ENCODE measurements around the gene TLE1.
"Not testable (repeated sequence)": the region's sequence is repeated elsewhere in the genome, so short reads cannot be mapped to it uniquely, and the experiment has no call there.

Gene TLE1

GRCh38 chr9:81689343-81690175 is at the start of gene TLE1:
Gene TLE1, minus strand, starts transcription at chr9:81689547. Its CDS starts 1,307 bp downstream, at chr9:81688240.
- DNase-seq (ENCODE audit: extremely low spot score, insufficient read length, low read depth) (peak; percentile 55), FAIRE-seq (peak; percentile 68)

GRCh38 chr9:81737871-81738507 is 48.6 kb upstream of the TLE1 start:
- no peak for FAIRE-seq
- no peak for DNase-seq (ENCODE audit: extremely low spot score, insufficient read length, low read depth)

GRCh38 chr9:81730498-81730897 is 41.2 kb upstream of the TLE1 start:
- not testable (repeated sequence) for DNase-seq (ENCODE audit: extremely low spot score, insufficient read length, low read depth); FAIRE-seq

DNA sequence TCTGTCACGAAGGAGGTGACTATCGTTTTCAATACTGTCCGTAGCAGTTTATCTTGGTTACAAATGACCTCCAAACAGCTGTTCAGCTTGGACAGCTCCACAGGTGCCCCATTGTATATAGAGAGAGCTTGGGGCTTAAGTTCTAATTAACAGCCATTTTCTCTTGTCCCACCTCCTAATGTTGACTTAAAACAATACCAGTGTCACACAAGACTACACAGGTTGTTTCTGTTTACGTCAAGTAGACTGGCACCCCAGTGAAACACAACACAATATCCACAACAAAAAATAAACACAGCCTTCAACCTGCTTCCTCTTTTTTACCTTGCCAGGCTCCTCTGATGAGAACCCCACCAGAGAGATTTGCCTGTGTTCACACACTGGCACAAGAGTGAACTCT is 39.8 kb upstream of the TLE1 start:
- FAIRE-seq = no peak
- DNase-seq (ENCODE audit: extremely low spot score, insufficient read length, low read depth) = no peak

- FAIRE-seq (no peak), DNase-seq (ENCODE audit: extremely low spot score, insufficient read length, low read depth) (no peak)
Observed at GRCh38 chr9:81724242-81724889, 35.0 kb upstream of the TLE1 start.

- FAIRE-seq (no peak), DNase-seq (ENCODE audit: extremely low spot score, insufficient read length, low read depth) (no peak)
Observed at GRCh38 chr9:81722277-81722676, 32.9 kb upstream of the TLE1 start.

DNA sequence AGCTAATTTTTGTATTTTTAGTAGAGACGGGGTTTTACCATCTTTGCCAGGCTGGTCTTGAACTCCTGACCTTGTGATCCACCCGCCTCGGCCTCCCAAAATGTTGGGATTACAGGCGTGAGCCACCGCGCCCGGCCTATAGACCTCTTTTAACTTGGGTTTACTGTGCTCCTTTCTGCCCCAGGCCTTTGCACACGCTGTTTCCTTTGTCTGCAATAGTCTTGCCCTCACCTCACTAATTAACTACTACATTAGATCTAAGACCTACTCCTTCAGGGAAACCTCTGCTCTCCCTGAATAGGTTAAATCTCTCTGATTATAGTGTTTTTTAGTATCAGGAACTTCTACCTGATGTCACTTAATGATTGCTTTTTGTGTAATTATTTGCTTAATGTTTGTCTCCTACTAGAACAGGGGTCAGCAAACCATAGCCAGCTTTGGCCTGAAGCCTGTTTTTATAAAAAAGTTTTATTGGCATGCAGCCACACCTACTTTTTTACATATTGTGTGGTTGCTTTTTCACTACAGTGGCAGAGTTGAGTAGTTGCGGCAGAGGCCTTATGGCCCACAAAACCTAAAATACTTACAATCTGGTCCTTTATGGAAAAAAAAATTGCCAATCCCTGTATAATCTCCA is 31.2 kb upstream of the TLE1 start:
- FAIRE-seq (no peak), DNase-seq (ENCODE audit: extremely low spot score, insufficient read length, low read depth) (no peak)

DNA sequence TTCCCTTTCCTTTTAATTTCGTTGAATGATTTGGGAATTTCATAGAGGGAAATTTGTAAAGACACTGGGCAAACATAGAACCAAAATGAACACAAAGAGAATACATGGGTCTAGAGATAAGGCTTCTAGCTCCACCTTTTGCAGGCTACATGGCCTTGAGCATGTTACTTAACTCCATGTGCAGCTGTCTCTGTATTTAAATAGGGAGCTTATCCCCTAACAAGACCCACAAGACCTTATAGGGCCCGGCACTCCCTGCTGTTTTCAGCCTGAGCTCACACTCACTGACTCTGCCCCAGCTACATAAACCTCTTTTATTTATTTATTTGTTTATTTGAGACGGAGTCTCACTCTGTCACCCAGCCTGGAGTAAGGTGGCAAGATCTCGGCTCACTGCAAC is 30.6 kb upstream of the TLE1 start:
- DNase-seq (ENCODE audit: extremely low spot score, insufficient read length, low read depth) = no peak

DNA sequence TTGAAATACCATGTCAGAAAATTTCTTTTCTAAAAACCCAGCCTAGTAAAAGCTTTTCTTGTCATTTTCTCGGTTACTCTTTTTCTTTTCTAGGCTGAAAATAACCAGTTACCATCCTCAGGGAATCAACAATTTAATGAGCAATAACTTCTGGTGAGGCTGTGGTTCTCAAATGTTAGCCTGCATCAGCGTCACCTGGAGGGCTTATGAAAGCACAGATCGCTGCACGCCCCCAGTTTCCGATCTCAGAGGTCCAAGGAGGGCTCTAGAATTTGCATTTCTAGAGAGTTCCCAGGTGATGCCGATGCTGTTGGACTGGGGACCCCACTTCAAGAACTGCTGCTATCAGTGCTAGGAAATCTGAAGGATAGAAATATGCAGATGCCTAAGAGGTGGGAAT is 28.9 kb upstream of the TLE1 start:
- FAIRE-seq = no peak
- no peak for DNase-seq (ENCODE audit: extremely low spot score, insufficient read length, low read depth)

More for the DNA sequence above, 30.6 kb upstream of the TLE1 start:
- FAIRE-seq = no peak

DNA sequence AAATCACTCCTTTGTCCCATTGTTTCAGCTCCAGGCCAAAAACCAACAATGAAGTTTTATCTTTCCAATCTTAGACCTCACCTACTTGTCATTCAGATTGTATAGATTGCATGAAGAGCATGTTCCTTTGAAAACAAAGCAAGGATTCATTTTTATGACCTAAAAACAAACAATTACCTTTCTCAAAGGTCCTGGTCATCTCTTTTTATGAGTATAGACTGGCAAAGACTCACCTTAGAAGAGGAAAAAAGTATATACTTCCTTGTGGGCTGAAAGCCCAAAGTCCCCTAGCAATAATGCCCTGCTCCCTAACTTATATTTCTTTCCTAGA is 28.4 kb upstream of the TLE1 start:
- FAIRE-seq = no peak

GRCh38 chr9:81717061-81717746 is 27.9 kb upstream of the TLE1 start:
- DNase-seq (ENCODE audit: extremely low spot score, insufficient read length, low read depth) (no peak), FAIRE-seq (no peak)

More for the DNA sequence above, 28.4 kb upstream of the TLE1 start:
- DNase-seq (ENCODE audit: extremely low spot score, insufficient read length, low read depth) = no peak

- no peak for FAIRE-seq
- DNase-seq (ENCODE audit: extremely low spot score, insufficient read length, low read depth) = no peak
Observed at GRCh38 chr9:81716409-81716808, 27.1 kb upstream of the TLE1 start.

DNA sequence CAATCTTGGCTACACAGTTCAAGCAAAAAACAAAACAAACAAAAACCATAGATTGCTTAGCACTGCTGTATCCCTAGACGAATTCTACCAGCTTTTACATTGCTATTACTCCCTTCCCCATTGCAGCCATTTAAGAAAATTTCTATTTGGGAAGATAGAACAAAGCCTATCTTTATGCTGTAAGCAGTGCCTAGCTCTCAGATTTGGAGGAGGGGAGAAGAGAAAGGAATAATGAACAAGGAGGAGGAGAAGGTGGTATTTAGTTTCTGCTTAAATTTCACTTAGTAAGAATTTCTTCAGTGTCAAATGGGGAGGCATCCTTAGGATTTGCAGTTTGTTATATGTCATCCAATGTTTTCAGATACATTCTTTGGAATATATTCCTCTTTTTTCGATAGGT is 16.2 kb upstream of the TLE1 start:
- DNase-seq (ENCODE audit: extremely low spot score, insufficient read length, low read depth) (no peak), FAIRE-seq (no peak)

- FAIRE-seq (no peak), DNase-seq (ENCODE audit: extremely low spot score, insufficient read length, low read depth) (no peak)
Observed at GRCh38 chr9:81694541-81694940, 5.2 kb upstream of the TLE1 start.

DNA sequence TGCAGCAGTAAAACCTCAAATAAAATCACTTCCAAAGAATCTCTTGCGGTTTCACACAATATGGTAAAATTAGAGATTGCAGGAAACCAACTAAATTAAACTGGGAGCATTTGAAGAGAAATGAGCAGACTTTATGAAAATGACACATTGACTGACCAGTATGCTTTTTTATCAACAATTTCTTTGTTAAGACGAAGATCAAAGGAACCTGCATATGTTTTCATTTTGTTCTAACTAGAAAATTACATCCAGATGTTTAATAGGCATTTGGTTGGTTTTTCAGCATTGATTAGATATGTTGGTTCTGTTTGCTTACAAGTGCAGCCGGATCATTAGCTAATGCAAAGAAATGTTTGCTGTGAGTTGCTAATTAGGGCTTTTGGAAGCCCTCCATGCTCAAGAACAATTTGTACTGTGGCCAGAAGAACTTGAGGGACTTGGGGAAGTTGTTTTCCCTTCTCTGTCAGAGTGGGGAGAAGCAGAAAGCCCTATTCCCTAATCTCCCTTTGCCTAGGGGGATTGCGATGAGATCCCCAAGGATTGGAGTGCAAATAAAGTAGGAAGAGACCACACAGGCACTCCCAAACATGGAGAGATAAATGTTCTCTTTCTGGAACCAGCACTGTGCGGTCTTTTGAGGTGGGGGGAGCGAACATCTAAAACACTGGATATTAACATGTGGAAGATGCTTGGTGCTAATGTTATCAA is 4.5 kb upstream of the TLE1 start:
- FAIRE-seq (no peak), DNase-seq (ENCODE audit: extremely low spot score, insufficient read length, low read depth) (no peak)

GRCh38 chr9:81690251-81690851 is 1.0 kb upstream of the TLE1 start:
- no peak for DNase-seq (ENCODE audit: extremely low spot score, insufficient read length, low read depth)
- no peak for FAIRE-seq

GRCh38 chr9:81689093-81689342 is 329 bp downstream of the TLE1 start:
- not testable (repeated sequence) for FAIRE-seq; DNase-seq (ENCODE audit: extremely low spot score, insufficient read length, low read depth)

GRCh38 chr9:81688262-81689092 is 870 bp downstream of the TLE1 start:
- not testable (repeated sequence) for FAIRE-seq; DNase-seq (ENCODE audit: extremely low spot score, insufficient read length, low read depth)
